ENCODE measurements around the gene STAG3.
"Not testable (repeated sequence)": the region's sequence is repeated elsewhere in the genome, so short reads cannot be mapped to it uniquely, and the experiment has no call there.

STAG3 gene

GRCh38 chr7:100177045-100178001, at the start of gene STAG3, which contains the start of gene GPC2:
STAG3 (plus strand) TSS chr7:100177918; CDS start chr7:100180557, 2,639 bp downstream.
GPC2 (minus strand) TSS chr7:100177381; CDS start chr7:100177199, 182 bp downstream.
- Histone ChIP-seq H3K9ac (ENCODE audit: low read length) (peak within 1 kb of the TSS; percentile 58), H3K79me2 (ENCODE audit: low read length) (no peaks in the 10 kb centered on the region), H3K4me3 (ENCODE audit: low read length) (peak within 1 kb of the TSS; percentile 82), H4K20me1 (ENCODE audit: insufficient read depth, low read length) (no peaks in the 10 kb centered on the region), H3K36me3 (replicated peaks; ENCODE audit: low read depth, low read length) (no peaks in the 10 kb centered on the region), H3K4me2 (ENCODE audit: low read length) (peak within 1 kb of the TSS; percentile 82), H3K27ac (ENCODE audit: low read length) (no peak within 1 kb of the TSS), H2AFZ (ENCODE audit: low read depth, low read length) (peak within 1 kb of the TSS; percentile 90), H3K27me3 (ENCODE audit: low read depth, low read length) (peaks cover 4% of the 10 kb centered on the region), H3K9me3 (ENCODE audit: insufficient read depth, low read length) (no peaks in the 10 kb centered on the region), H3K4me1 (ENCODE audit: low read length) (peaks cover 11% of the 10 kb centered on the region)
- TF ChIP-seq CTCF (IDR thresholded peaks at IDR 0.05; ENCODE audit: low read depth, low read length) (no peak), EZH2phosphoT487 (IDR thresholded peaks at IDR 0.05; ENCODE audit: low read depth) (no peak)

- Histone ChIP-seq H3K4me1 (ENCODE audit: low read length) (peaks cover 19% of the 10 kb centered on the region), H3K4me3 (ENCODE audit: low read length) (peak overlapping the region; percentile 97)
Observed at GRCh38 chr7:100128637-100128963, 49.1 kb upstream of the STAG3 start.

GRCh38 chr7:100130220-100130607, 47.5 kb upstream of the STAG3 start:
- H3K27ac ChIP-seq (ENCODE audit: low read length); H3K4me3 ChIP-seq (ENCODE audit: low read length); H3K9me3 ChIP-seq (ENCODE audit: insufficient read depth, low read length); H4K20me1 ChIP-seq (ENCODE audit: insufficient read depth, low read length); H3K4me2 ChIP-seq (ENCODE audit: low read length); H3K27me3 ChIP-seq (ENCODE audit: low read depth, low read length); H2AFZ ChIP-seq (ENCODE audit: low read depth, low read length); H3K9ac ChIP-seq (ENCODE audit: low read length); H3K36me3 ChIP-seq (replicated peaks; ENCODE audit: low read depth, low read length): not testable (repeated sequence)
- Histone ChIP-seq H3K4me1 (ENCODE audit: low read length) (peaks cover 18% of the 10 kb centered on the region), H3K79me2 (ENCODE audit: low read length) (peaks cover 17% of the 10 kb centered on the region)

More at GRCh38 chr7:100128637-100128963, 49.1 kb upstream of the STAG3 start:
- Histone ChIP-seq H3K36me3 (replicated peaks; ENCODE audit: low read depth, low read length) (peaks cover 7% of the 10 kb centered on the region), H3K9ac (ENCODE audit: low read length) (peak overlapping the region; percentile 96; the same call in 1 of the 2 replicates), H3K27ac (ENCODE audit: low read length) (no peak overlapping the region), H3K9me3 (ENCODE audit: insufficient read depth, low read length) (no peaks in the 10 kb centered on the region), H3K27me3 (ENCODE audit: low read depth, low read length) (no peaks in the 10 kb centered on the region), H3K79me2 (ENCODE audit: low read length) (peaks cover 17% of the 10 kb centered on the region), H3K4me2 (ENCODE audit: low read length) (peak overlapping the region; percentile 90), H2AFZ (ENCODE audit: low read depth, low read length) (no peak overlapping the region), H4K20me1 (ENCODE audit: insufficient read depth, low read length) (no peaks in the 10 kb centered on the region)
- TF ChIP-seq EZH2phosphoT487 (IDR thresholded peaks at IDR 0.05; ENCODE audit: low read depth): no peak
- no peak for TF ChIP-seq CTCF (IDR thresholded peaks at IDR 0.05; ENCODE audit: low read depth, low read length)

- peaks cover 12% of the 10 kb centered on the region for H3K79me2 ChIP-seq (ENCODE audit: low read length)
- peak overlapping the region; percentile 43 for H3K9ac ChIP-seq (ENCODE audit: low read length)
- no peaks in the 10 kb centered on the region for H3K9me3 ChIP-seq (ENCODE audit: insufficient read depth, low read length)
- H2AFZ ChIP-seq (ENCODE audit: low read depth, low read length): peak overlapping the region; percentile 87; the same call in 1 of the 2 replicates
- peak; percentile 70 for TF ChIP-seq CTCF (IDR thresholded peaks at IDR 0.05; ENCODE audit: low read depth, low read length)
- TF ChIP-seq EZH2phosphoT487 (IDR thresholded peaks at IDR 0.05; ENCODE audit: low read depth): no peak
- H3K36me3 ChIP-seq (replicated peaks; ENCODE audit: low read depth, low read length): no peaks in the 10 kb centered on the region
- peaks cover 13% of the 10 kb centered on the region for H3K4me1 ChIP-seq (ENCODE audit: low read length)
- no peaks in the 10 kb centered on the region for H4K20me1 ChIP-seq (ENCODE audit: insufficient read depth, low read length)
- peak overlapping the region; percentile 84 for H3K4me2 ChIP-seq (ENCODE audit: low read length)
- H3K27me3 ChIP-seq (ENCODE audit: low read depth, low read length): no peaks in the 10 kb centered on the region
- H3K27ac ChIP-seq (ENCODE audit: low read length): no peak overlapping the region
- peak overlapping the region; percentile 68 for H3K4me3 ChIP-seq (ENCODE audit: low read length)
Observed at GRCh38 chr7:100130608-100131453, 46.9 kb upstream of the STAG3 start.

Measured in OCI-LY3 (cell line).